AG04449 (cell line): Measurements from ENCODE around the gene RPL32.

Experiments used
- CTCF ChIA-PET: fragments of 350-600 bp; formaldehyde crosslinking; extraction: SDS; loops from one replicate; lab custom pipeline; 2021; ENCODE audit warnings: antibody characterized with exemption; lab: Yijun Ruan, JAX
- POLR2A ChIA-PET: fragments of 400-600, 350-600 bp; formaldehyde crosslinking; extraction: SDS; loops from one replicate; lab custom pipeline; 2020; ENCODE audit warnings: antibody characterized with exemption, inconsistent platforms; lab: Yijun Ruan, JAX
- DNase-seq: peaks from one replicate; pipeline ENCODE4 v3.0.0-alpha.2; 2010; ENCODE audit warnings: low read depth, low spot score
- H3K4me3 ChIP-seq: 2 replicates; pipeline ENCODE4 v1.5.1; 2011; ENCODE audit warnings: low read depth, mild to moderate bottlenecking, control low read depth, low read length
- TF ChIP-seq, protein P1 (sequence below): IDR thresholded peaks from one replicate; pipeline ENCODE4 v1.5.1; 2011; ENCODE audit warnings: mild to moderate bottlenecking, moderate library complexity, low read length, control low read depth, inconsistent platforms; ENCODE audit not compliant: insufficient read depth; ENCODE audit errors: missing control alignments

Gene RPL32

GRCh38 chr3:12878141-12878574 lies 36.8 kb upstream of the RPL32 start:
- ChIA-PET CTCF (interaction anchor here (0.8 to 8.0 kb wide), 6 partner anchors 9 to 117 kb away, joined by 3 to 81 read pairs (median 6); partner anchors contain the start of gene RPL32), POLR2A (no interaction called here)
- TF ChIP-seq, protein P1, sequence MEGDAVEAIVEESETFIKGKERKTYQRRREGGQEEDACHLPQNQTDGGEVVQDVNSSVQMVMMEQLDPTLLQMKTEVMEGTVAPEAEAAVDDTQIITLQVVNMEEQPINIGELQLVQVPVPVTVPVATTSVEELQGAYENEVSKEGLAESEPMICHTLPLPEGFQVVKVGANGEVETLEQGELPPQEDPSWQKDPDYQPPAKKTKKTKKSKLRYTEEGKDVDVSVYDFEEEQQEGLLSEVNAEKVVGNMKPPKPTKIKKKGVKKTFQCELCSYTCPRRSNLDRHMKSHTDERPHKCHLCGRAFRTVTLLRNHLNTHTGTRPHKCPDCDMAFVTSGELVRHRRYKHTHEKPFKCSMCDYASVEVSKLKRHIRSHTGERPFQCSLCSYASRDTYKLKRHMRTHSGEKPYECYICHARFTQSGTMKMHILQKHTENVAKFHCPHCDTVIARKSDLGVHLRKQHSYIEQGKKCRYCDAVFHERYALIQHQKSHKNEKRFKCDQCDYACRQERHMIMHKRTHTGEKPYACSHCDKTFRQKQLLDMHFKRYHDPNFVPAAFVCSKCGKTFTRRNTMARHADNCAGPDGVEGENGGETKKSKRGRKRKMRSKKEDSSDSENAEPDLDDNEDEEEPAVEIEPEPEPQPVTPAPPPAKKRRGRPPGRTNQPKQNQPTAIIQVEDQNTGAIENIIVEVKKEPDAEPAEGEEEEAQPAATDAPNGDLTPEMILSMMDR, result no peak
- no peak for DNase-seq
- no peak overlapping the region for H3K4me3 ChIP-seq

- no peak for DNase-seq
- H3K4me3 ChIP-seq, result no peak overlapping the region
- POLR2A ChIA-PET, result no interaction called here
- CTCF ChIA-PET, result interaction anchor here (0.8 to 8.0 kb wide), 5 partner anchors 9 to 107 kb away, joined by 4 to 81 read pairs (median 7); no protein-coding TSS in a partner anchor
- TF ChIP-seq, protein P1, result no peak
Observed at GRCh38 chr3:12877040-12877439, 35.7 kb upstream of the RPL32 start.

GRCh38 chr3:12875857-12876836 lies 34.8 kb upstream of the RPL32 start:
- no peak for DNase-seq
- TF ChIP-seq, protein P1, result peak; percentile 34
- H3K4me3 ChIP-seq, result peak overlapping the region; percentile 39
- ChIA-PET CTCF (interaction anchor here (0.8 to 8.0 kb wide), 5 partner anchors 8 to 108 kb away, joined by 4 to 81 read pairs (median 4); partner anchors contain the start of gene RPL32), POLR2A (no interaction called here)

DNA sequence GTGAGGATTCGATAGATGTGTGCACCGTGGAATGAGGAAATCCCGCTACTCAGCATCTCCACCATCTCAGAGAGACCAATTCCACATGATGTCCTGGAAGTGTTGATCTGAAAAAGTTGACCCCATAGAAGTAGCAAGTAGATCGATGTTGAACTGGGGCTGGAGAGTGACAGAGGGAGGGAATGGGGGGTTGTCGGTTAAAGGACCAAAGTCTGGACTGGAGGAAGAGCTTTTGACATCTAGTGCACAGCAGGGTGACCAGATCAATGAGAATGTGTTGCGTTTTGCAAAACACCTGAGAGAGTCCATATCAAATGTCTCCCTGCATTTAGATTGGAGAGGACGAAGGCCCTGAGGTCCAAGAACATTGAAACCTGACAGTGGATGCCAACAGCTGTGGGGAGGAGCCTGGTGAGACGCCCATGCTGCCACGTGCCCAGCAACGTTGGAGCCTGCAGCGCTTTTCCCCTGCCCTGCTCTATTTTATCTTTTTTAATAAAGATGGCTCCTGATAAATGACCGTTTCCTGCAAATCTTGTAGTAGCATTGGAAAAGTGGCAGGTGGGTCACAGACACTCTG lies 30.1 kb upstream of the RPL32 start:
- no peak for DNase-seq
- POLR2A ChIA-PET, result no interaction called here
- TF ChIP-seq, protein P1, result no peak
- H3K4me3 ChIP-seq, result no peak overlapping the region
- CTCF ChIA-PET, result interaction anchor here (0.6 to 7.7 kb wide), 6 partner anchors 9 to 190 kb away, joined by 3 to 78 read pairs (median 9); no protein-coding TSS in a partner anchor

DNA sequence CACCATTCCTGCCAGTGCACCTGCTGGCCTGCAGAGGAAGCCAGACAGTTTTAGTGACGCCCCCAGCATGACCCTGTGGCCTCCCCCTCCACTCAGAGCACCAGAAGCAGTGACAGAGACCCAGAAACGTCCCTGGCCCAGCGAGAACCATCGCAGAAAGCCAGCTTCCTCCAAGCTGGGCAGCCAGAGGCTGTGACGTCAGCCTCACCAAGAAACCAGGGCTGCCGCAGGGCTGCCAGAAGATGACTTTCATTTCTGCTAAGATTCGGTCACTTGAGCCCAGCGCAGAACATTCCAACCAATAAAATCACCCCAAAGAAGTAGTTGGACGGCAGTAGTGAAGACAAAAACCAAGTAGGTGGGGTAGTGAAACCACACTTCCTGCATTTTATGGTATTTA lies 29.6 kb upstream of the RPL32 start:
- no peak overlapping the region for H3K4me3 ChIP-seq
- ChIA-PET POLR2A (no interaction called here), CTCF (interaction anchor here (1.2 to 7.7 kb wide), 5 partner anchors 9 to 113 kb away, joined by 6 to 78 read pairs (median 9); partner anchors contain the start of gene RPL32)
- no peak for DNase-seq
- TF ChIP-seq, protein P1, result no peak

DNA sequence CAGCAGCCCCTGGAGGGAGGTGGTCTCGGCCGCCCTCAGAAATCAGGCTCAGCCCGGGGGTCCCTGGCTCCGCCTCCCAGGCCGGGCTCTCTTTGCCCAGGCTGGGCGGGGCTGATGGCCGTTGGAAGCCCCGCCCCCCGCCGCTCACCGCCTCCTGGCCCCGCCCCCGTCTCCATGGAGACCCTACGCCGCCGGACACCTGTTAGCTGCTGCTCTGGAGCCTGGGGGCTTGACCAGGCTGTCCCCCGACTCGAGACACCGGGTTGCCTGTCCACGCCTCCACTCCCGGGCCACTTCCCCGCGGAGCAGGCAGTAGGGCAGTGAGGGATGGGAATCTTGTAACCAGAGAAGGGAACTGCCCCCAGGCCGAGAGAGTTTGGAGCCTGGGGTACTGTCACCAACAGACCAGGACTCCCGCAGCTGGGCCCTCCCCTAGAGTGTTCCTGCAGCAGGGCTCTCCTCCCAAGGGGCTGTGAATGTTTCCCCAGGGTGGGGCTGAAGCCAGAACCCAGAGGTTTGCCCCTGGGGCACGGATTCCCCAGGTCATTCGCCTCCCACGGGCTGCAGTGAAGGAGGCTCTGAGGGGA lies 27.8 kb upstream of the RPL32 start:
- ChIA-PET CTCF (interaction anchor here (1.0 to 7.7 kb wide), 8 partner anchors 11 to 361 kb away, joined by 3 to 78 read pairs (median 9); no protein-coding TSS in a partner anchor), POLR2A (no interaction called here)
- no peak overlapping the region for H3K4me3 ChIP-seq
- DNase-seq, result no peak
- TF ChIP-seq, protein P1, result no peak
